HG03060 (cell line): Measurements from ENCODE around the gene INPP4B.

Source experiments
- ATAC-seq: cut with Tn5 transposase; IDR thresholded peaks from one replicate; pipeline ENCODE4 v1.9.1; 2021; ENCODE audit warnings: low read depth, moderate number of reproducible peaks; ENCODE audit not compliant: unreplicated experiment

The INPP4B gene

GRCh38 chr4:142326181-142326580 is 519.9 kb downstream of the INPP4B start:
- ATAC-seq: no peak

- no peak for ATAC-seq
Measured at GRCh38 chr4:142324572-142324971, 521.5 kb downstream of the INPP4B start.

DNA sequence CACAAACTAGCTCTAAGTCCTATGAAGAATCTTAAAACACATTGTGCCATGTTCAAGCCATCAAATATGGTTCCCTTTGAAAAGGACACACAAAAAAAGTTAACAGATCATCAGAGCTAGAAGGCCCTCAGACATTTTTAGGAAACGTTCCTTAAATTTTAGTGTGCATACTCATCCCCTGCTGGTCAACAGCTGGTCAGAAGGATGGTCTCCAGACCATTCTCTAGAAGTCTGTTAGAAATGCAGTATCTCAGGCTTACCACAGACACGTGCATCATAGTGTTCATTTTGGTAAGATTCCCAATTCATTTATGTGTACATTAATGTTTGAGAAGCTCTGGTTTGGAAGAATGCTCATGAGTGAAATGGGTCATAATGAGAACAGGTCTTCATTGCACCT is 523.1 kb downstream of the INPP4B start:
- no peak for ATAC-seq

DNA sequence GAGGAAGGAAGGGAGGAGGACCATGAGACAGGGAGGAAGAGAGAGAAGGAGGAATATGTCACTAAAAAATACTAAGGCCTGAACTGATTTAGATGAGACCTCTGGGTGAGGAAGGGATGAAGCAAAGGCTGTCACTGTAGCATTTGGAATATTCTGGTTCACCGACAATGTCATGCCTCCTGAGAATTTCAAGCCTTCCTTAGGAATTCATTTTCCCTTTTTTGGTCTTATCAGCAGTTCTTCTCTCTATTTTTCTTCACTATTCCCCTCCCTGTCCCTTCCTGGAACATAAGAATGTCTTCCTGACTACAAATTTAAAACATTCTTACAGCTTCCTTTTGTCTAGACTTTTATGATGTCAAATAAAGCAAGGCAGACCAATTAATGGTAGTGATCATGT is 527.8 kb downstream of the INPP4B start:
- ATAC-seq: no peak

GRCh38 chr4:142316913-142317312 is 529.2 kb downstream of the INPP4B start:
- no peak for ATAC-seq

DNA sequence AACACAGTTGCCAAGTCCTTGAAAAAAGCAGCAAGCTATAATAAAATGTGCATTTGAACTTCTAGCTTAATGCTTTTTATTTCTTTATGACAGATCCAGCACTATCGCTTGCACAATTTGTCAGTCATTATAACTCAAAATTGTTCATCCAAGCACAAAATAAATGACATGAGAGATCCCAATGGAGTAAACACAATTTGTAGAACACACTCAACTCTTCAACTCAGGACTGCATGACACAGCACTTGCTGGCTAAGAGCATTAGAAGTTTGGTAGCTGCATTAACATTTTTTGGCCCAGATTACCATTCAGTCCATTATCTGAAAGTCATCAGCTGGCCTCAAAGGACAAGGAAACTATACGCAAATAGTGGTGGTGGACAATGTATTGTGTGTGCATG is 530.1 kb downstream of the INPP4B start:
- ATAC-seq: no peak

DNA sequence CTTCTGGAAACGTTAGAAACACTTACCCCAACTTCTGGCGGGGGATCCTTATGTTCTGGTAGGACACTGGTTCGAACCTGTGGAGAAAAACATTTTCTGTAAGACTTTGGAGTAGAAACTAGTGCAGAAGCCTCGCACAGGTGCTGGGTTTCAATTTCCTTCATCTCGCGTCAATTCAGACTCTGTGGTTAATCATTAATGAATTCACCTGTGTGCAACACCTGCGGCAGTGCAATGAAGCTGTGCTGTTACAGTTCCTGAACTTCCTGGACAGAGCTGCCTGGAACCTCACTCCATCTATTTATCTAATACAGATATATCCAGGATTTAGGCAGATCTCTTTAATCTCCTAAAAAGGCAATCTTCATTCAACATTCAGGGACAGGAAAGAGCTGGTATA is 531.4 kb downstream of the INPP4B start:
- no peak for ATAC-seq

DNA sequence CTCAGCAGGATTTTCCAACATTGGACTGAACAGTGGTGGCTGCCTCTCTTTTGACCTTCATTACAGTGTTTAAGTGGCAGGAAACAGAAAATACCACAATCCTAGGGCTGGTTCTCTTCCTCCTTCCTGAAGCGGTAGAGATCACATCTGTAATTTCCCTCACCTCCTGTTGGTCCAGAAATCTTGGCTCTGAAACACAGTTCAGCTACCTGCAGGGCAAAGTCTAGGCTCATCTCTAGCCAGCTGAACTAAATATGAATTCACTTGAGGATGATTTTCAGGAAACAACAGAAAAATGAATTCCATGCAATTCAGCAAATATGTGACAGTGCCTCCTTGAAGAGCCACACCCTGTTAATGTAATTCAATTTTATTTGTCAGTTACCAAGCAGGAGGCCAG is 531.9 kb downstream of the INPP4B start:
- no peak for ATAC-seq

GRCh38 chr4:142312391-142312790 is 533.7 kb downstream of the INPP4B start:
- ATAC-seq: no peak

- no peak for ATAC-seq
Measured at GRCh38 chr4:142311916-142312315, 534.2 kb downstream of the INPP4B start.

DNA sequence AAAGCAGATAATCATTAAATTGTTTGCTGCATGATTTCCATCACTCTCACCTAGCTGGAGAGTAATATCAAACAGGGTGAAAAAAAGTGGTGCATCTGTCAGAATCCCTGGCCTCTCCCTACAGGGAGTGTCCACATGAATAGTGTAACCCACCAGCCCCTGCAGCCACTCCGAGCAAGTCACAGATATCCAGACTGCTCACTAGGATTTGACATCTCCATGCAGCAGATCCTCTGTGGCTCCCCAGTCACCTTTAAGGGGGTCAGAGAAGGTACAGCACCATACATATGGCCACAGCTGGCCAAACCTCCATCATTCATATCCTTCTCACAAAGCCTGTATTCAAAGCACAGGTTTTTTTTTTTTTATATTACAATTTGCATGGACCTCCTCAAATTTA is 536.3 kb downstream of the INPP4B start:
- no peak for ATAC-seq

DNA sequence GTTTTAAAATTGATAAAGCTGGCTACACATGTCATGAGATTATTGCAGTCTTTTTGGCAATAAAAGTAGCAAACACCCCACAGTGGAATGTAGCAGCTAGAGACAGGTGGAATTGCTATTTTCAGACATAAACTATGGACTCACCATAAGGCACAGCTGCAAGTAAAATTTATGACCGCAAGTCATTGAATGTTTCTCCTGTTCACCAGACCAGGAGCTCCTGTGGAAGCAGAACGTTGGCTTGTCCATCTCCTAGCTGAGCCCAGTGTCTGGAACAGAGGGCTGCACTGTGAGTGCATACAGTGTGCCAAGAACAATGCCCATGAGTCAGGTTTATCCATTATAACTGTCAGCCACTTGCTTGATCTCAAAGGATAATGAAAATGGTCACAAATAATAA is 538.2 kb downstream of the INPP4B start:
- no peak for ATAC-seq

DNA sequence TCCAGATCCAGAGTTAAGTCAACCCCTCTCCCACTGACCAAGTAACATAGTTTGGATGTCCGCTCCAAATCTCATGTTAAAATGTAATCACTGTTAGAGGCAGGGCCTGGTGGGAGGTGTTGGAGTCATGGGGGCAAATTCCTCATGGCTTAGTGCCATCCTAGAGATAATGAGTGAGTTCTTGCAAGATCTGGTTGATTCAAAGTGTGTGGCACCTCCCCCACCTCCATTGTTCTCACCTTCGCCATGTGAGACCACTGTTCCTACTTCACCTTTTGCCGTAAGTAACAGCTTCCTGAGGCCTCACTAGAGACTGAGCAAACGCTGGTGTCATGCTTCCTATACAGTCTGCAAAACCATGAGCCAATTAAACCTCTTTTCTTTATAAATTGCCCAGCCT is 548.8 kb downstream of the INPP4B start:
- ATAC-seq: no peak

DNA sequence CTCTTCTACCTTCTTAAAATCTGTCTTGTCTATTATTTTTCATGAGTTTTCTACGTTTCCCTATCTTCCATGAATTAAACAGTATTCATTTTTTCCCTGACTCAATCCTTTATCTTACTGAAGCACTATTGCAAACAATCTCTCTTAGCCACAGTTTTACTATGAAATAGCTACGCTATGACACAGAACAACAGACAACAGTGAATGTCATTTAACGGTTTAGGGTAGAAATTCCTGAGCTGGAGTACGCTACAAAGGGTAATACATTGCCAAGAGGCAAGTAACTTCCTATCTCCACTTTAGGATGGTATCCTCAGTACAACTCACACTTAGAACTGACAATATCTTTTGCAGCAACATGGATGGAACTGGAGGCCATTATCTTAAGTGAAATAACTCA is 552.6 kb downstream of the INPP4B start:
- no peak for ATAC-seq

DNA sequence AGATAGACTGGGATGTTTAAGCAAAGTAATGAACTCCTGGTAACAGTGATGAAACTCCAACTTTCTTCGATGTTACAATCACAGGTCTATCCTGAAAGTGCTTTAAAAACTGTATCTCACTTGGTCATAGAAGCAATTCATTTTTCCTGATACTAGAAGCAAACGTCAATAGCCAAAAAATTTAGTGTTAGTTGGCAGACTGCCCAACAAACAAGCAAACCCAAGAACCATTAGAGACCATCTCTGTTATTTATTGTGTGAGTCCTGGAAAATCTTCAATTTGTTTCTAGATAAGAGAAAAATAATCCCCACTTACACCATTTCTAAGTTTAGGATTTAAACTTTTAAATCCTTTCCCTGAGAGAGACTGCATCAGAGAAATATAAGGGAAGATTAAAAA is 553.9 kb downstream of the INPP4B start:
- ATAC-seq: no peak

DNA sequence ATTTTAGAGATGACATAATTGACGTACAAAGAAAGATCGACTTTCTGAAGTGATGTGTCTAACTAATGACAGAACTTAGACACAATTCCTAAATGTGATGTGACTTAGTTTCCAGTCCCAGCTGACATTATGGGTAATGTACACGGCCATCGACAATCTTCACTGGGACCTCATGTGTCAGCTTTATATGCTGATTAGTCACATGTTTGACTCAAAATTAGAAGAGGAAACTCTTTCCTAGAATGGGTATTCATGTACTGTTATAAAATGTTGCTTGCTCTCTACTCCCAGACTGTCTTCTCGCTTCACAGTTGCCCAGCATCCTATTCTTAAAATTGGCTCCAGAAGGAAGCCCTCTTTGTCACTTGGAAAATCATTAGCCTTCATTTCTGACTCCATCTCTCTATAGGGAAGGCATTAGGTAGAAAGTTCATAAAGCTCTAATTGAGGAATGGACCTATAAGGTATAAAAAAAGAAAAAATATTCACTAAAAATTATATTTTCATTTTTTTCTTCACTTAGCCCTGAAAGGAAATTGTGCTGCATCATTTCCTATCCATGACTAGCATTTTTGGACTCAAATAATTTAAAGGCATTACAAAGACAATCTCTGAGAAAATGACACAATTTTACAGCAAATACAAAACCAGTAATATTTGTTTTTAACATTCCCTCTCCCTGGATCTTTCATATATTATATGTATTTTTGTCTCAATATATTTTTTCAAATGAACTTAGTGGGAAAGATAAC is 554.6 kb downstream of the INPP4B start:
- no peak for ATAC-seq

- no peak for ATAC-seq
Measured at GRCh38 chr4:142287371-142287770, 558.7 kb downstream of the INPP4B start.

- ATAC-seq: no peak
Measured at GRCh38 chr4:142285222-142285583, 560.9 kb downstream of the INPP4B start.

GRCh38 chr4:142284402-142285221 is 561.5 kb downstream of the INPP4B start:
- no peak for ATAC-seq

- no peak for ATAC-seq
Measured at GRCh38 chr4:142282870-142283431, 563.1 kb downstream of the INPP4B start.

GRCh38 chr4:142281999-142282398 is 564.1 kb downstream of the INPP4B start:
- ATAC-seq: no peak

GRCh38 chr4:142278663-142279062 is 567.4 kb downstream of the INPP4B start:
- no peak for ATAC-seq
